Neural cell (in vitro differentiated cells): Measurements from ENCODE around the gene LARGE1. TPM values are rescaled to one million over a fixed set of nuclear protein-coding genes. Genes with fewer than 3 reads are reported as not detected.

Experiments used
- H2AFZ ChIP-seq: fragments of 200-600, 300-800 bp; sonication (generic), shearing (Covaris generic); 2 replicates; pipeline ENCODE4 v1.6.0; 2014; ENCODE audit warnings: low read depth, mild to moderate bottlenecking, antibody characterized with exemption, low read length, moderate library complexity
- H3F3A ChIP-seq: fragments of 200-600 bp; shearing (Covaris generic); 2 replicates; pipeline ENCODE4 v1.6.1; 2016; ENCODE audit warnings: mild to moderate bottlenecking, moderate library complexity, mixed read lengths, antibody characterized with exemption, low read length; ENCODE audit not compliant: insufficient read depth, poor library complexity, severe bottlenecking
- H3K27ac ChIP-seq: fragments of 200-600, 300-800 bp; sonication (generic), shearing (Covaris generic); 2 replicates; pipeline ENCODE4 v1.5.1; 2014; ENCODE audit warnings: mild to moderate bottlenecking, low read length, moderate library complexity
- H3K27me3 ChIP-seq: fragments of 300-800, 200-600 bp; sonication (generic), shearing (Covaris generic); 2 replicates; pipeline ENCODE4 v1.6.0; 2014; ENCODE audit warnings: mild to moderate bottlenecking, low read depth, low read length, moderate library complexity; ENCODE audit not compliant: insufficient read depth
- H3K36me3 ChIP-seq: fragments of 300-800, 200-600 bp; sonication (generic), shearing (Covaris generic); 2 replicates; pipeline ENCODE4 v1.5.1; 2014; ENCODE audit warnings: mild to moderate bottlenecking, antibody characterized with exemption, low read length, moderate library complexity; ENCODE audit not compliant: insufficient read depth
- H3K4me2 ChIP-seq: fragments of 300-800, 200-600 bp; sonication (generic), shearing (Covaris generic); 2 replicates; pipeline ENCODE4 v1.6.0; 2014; ENCODE audit warnings: mild to moderate bottlenecking, low read length
- H3K4me3 ChIP-seq: fragments of 300-800, 200-600 bp; sonication (generic), shearing (Covaris generic); 2 replicates; pipeline ENCODE4 v1.5.1; 2014; ENCODE audit warnings: mild to moderate bottlenecking, low read length, moderate library complexity
- H3K79me2 ChIP-seq: fragments of 200-600 bp; shearing (Covaris generic); replicated peaks from 2 replicates; pipeline ENCODE4 v1.6.0; 2014; ENCODE audit warnings: mild to moderate bottlenecking, low read length, moderate library complexity; ENCODE audit not compliant: insufficient read depth
- H3K9ac ChIP-seq: fragments of 300-800, 200-600 bp; sonication (generic), shearing (Covaris generic); 2 replicates; pipeline ENCODE4 v1.6.1; 2016; ENCODE audit warnings: mild to moderate bottlenecking, low read length, mixed read lengths
- H3K9me2 ChIP-seq: fragments of 200-600 bp; shearing (Covaris generic); 2 replicates; pipeline ENCODE4 v1.6.1; 2016; ENCODE audit warnings: mild to moderate bottlenecking, low read length, mixed read lengths; ENCODE audit not compliant: insufficient read depth
- H3K9me3 ChIP-seq: fragments of 200-600, 300-800 bp; sonication (generic), shearing (Covaris generic); 2 replicates; pipeline ENCODE4 v1.6.1; 2016; ENCODE audit warnings: mild to moderate bottlenecking, mixed run types, low read length, moderate library complexity, mixed read lengths
- H4K20me1 ChIP-seq: fragments of 200-600 bp; shearing (Covaris generic); 2 replicates; pipeline ENCODE4 v1.6.1; 2016; ENCODE audit warnings: mild to moderate bottlenecking, mixed run types; ENCODE audit not compliant: insufficient read depth
- CTCF ChIP-seq: fragments of 450-650 bp; IDR thresholded peaks from 2 replicates; pipeline ENCODE4 v1.5.1; 2014; ENCODE audit warnings: antibody characterized with exemption, mild to moderate bottlenecking, moderate library complexity; ENCODE audit not compliant: poor library complexity, severe bottlenecking
- EP300 ChIP-seq: fragments of 450-650 bp; conservative IDR thresholded peaks from 2 replicates; pipeline ENCODE4 v1.6.1; 2014; ENCODE audit warnings: antibody characterized with exemption, mild to moderate bottlenecking, moderate library complexity; ENCODE audit not compliant: poor library complexity, severe bottlenecking
- EZH2 ChIP-seq: fragments of 200-600, 300-800 bp; shearing (Covaris generic), sonication (generic); IDR thresholded peaks from 2 replicates; pipeline ENCODE4 v1.6.1; 2014; ENCODE audit warnings: antibody characterized with exemption, low read length, borderline replicate concordance, mild to moderate bottlenecking; ENCODE audit not compliant: insufficient read depth, poor library complexity, severe bottlenecking
- MXI1 ChIP-seq: fragments of 450-650 bp; conservative IDR thresholded peaks from 2 replicates; pipeline ENCODE4 v1.6.1; 2014; ENCODE audit warnings: antibody characterized with exemption, mild to moderate bottlenecking; ENCODE audit not compliant: poor library complexity, severe bottlenecking
- POLR2AphosphoS5 ChIP-seq: IDR thresholded peaks from 2 replicates; pipeline ENCODE4 v1.6.1; 2012
- RAD21 ChIP-seq: fragments of 450-650 bp; conservative IDR thresholded peaks from 2 replicates; pipeline ENCODE4 v1.6.1; 2014; ENCODE audit warnings: antibody characterized with exemption, mild to moderate bottlenecking, moderate library complexity
- REST ChIP-seq: IDR thresholded peaks from 2 replicates; pipeline ENCODE4 v1.6.1; 2012; ENCODE audit warnings: borderline replicate concordance
- SMC3 ChIP-seq: fragments of 450-650 bp; conservative IDR thresholded peaks from 2 replicates; pipeline ENCODE4 v1.6.1; 2014; ENCODE audit warnings: antibody characterized with exemption, mild to moderate bottlenecking, moderate library complexity; ENCODE audit not compliant: poor library complexity
- TAF1 ChIP-seq: IDR thresholded peaks from 2 replicates; pipeline ENCODE4 v1.6.1; 2012; ENCODE audit warnings: low read depth
- polyA plus RNA-seq: library from polyadenylated mRNA; depleted of rRNA; stranded (reverse); fragments of >200 nt; gene quantifications from 2 replicates; pipeline ENCODE4 v1.2.3, GENCODE V29; 2014

Gene LARGE1
- polyA plus RNA-seq, 1 donor from 2014 or later = 27.5 TPM

- Histone ChIP-seq H4K20me1 (peaks cover 8% of the 10 kb centered on the region), H3K27me3 (no peaks in the 10 kb centered on the region), H3K36me3 (no peaks in the 10 kb centered on the region), H2AFZ (no peak overlapping the region), H3F3A (no peaks in the 10 kb centered on the region), H3K4me2 (peak overlapping the region; percentile 96), H3K27ac (peak overlapping the region; percentile 78), H3K9ac (peak overlapping the region; percentile 78), H3K9me3 (no peaks in the 10 kb centered on the region), H3K79me2 (peaks cover 16% of the 10 kb centered on the region), H3K4me3 (peak overlapping the region; percentile 81), H3K9me2 (no peaks in the 10 kb centered on the region)
- TF ChIP-seq TAF1 (no peak), RAD21 (no peak), SMC3 (no peak), CTCF (no peak), POLR2AphosphoS5 (no peak), EZH2 (no peak), MXI1 (no peak), REST (no peak), EP300 (no peak)
Measured at GRCh38 chr22:33923033-33923432, 2.8 kb upstream of the LARGE1 start.

- H3K27ac ChIP-seq = peak overlapping the region; percentile 78
- H3K36me3 ChIP-seq = no peaks in the 10 kb centered on the region
Measured at GRCh38 chr22:33922349-33922681, 2.0 kb upstream of the LARGE1 start.

More at GRCh38 chr22:33922349-33922681, 2.0 kb upstream of the LARGE1 start:
- Histone ChIP-seq H2AFZ (no peak overlapping the region), H3K4me2 (peak overlapping the region; percentile 96), H3K9me2 (no peaks in the 10 kb centered on the region), H3K9ac (peak overlapping the region; percentile 78), H3F3A (no peaks in the 10 kb centered on the region), H3K4me3 (peak overlapping the region; percentile 81), H4K20me1 (peaks cover 8% of the 10 kb centered on the region), H3K27me3 (no peaks in the 10 kb centered on the region), H3K79me2 (peaks cover 23% of the 10 kb centered on the region), H3K9me3 (no peaks in the 10 kb centered on the region)
- TF ChIP-seq SMC3 = peak; percentile 59
- no peak for TF ChIP-seq CTCF
- peak; percentile 58 for TF ChIP-seq MXI1
- TF ChIP-seq EP300 = no peak
- peak; percentile 21 for TF ChIP-seq TAF1
- TF ChIP-seq RAD21 = peak; percentile 57
- no peak for TF ChIP-seq REST
